OCI-LY3 (cell line): Measurements from ENCODE around the gene ALG3.

ENCODE experiments used
- EZH2phosphoT487 ChIP-seq: fragments of 200-600 bp; shearing (Covaris generic); IDR thresholded peaks from 2 replicates; pipeline ENCODE4 v1.6.1; 2018; ENCODE audit warnings: antibody characterized with exemption, mixed run types, low read depth
- TF ChIP-seq, protein P1 (sequence below): fragments of 200-600, 300-600 bp; sonication (generic); IDR thresholded peaks from 2 replicates; pipeline ENCODE4 v1.5.1; 2014; ENCODE audit warnings: antibody characterized with exemption, low read length, low read depth

DNA sequence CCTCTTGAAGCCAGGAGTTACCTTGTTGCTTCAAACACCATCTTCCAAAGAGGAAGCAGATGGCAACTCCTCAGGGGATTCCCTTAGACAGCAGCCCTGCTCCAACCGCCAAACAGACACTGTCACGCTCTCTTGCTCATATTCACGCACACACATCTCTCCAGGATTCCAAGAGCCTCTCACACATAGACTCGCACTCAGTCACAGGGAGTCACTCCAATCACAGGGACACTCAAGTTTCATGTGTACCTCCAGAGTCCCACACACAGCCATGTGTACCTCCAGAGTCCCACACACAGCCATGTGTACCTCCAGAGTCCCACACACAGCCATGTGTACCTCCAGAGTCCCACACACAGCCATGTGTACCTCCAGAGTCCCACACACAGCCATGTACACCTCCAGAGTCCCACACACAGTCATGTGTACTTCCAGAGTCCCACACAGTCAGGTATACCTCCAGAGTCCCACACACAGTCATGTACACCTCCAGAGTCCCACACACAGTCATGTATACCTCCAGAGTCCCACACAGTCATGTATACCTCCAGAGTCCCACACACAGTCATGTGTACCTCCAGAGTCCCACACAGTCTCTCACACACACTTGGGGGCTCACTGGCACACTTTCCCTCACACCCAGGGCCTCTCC lies 13.3 kb downstream of the ALG3 start:
- TF ChIP-seq, protein P1, sequence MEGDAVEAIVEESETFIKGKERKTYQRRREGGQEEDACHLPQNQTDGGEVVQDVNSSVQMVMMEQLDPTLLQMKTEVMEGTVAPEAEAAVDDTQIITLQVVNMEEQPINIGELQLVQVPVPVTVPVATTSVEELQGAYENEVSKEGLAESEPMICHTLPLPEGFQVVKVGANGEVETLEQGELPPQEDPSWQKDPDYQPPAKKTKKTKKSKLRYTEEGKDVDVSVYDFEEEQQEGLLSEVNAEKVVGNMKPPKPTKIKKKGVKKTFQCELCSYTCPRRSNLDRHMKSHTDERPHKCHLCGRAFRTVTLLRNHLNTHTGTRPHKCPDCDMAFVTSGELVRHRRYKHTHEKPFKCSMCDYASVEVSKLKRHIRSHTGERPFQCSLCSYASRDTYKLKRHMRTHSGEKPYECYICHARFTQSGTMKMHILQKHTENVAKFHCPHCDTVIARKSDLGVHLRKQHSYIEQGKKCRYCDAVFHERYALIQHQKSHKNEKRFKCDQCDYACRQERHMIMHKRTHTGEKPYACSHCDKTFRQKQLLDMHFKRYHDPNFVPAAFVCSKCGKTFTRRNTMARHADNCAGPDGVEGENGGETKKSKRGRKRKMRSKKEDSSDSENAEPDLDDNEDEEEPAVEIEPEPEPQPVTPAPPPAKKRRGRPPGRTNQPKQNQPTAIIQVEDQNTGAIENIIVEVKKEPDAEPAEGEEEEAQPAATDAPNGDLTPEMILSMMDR = no peak
- TF ChIP-seq EZH2phosphoT487 = no peak
